NB4 (cell line): Measurements from ENCODE around the gene MYO7A.

Source experiments
- DNase-seq: peaks from one replicate; pipeline ENCODE4 v3.0.0; 2010; ENCODE audit warnings: low read depth
- H3K4me3 ChIP-seq: one replicate; pipeline ENCODE4 v1.5.1; 2011; ENCODE audit warnings: mild to moderate bottlenecking, low read depth, low read length, moderate library complexity
- CTCF ChIP-seq: IDR thresholded peaks from one replicate; pipeline ENCODE4 v1.5.1; 2012; ENCODE audit warnings: low read depth, low read length
- MAX ChIP-seq: IDR thresholded peaks from 2 replicates; pipeline ENCODE4 v1.6.1; 2011; ENCODE audit warnings: low read depth, low read length
- MYC ChIP-seq: IDR thresholded peaks from 2 replicates; pipeline ENCODE4 v1.6.1; 2011; ENCODE audit warnings: low read depth, low read length
- POLR2A ChIP-seq: IDR thresholded peaks from 2 replicates; pipeline ENCODE4 v1.6.1; 2011; ENCODE audit warnings: mild to moderate bottlenecking; ENCODE audit not compliant: insufficient read length; ENCODE audit errors: extremely low read depth

MYO7A gene

GRCh38 chr11:77119531-77119936 lies 8.5 kb upstream of the MYO7A start:
- DNase-seq = no peak
- no peak overlapping the region for H3K4me3 ChIP-seq
- TF ChIP-seq CTCF = no peak
- TF ChIP-seq MAX = no peak
- TF ChIP-seq POLR2A = no peak
- TF ChIP-seq MYC = no peak

DNA sequence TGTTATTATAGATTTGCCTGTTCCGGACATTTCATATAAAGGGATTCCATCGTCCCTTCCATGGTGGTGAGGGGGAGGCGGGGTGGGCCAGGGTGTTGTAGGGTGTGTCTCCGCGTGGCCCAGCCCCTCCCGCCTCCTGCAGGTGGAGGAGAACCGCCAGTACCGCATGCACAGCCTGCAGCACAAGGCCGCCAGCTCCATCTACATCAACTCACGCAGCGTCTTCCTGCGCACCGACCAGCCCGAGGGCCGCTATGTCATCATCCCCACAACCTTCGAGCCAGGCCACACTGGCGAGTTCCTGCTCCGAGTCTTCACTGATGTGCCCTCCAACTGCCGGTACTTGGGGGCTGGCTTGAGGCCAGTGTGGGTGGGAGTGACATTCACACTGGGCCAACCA lies 7.5 kb upstream of the MYO7A start:
- no peak overlapping the region for H3K4me3 ChIP-seq
- TF ChIP-seq MAX (no peak), POLR2A (no peak), CTCF (no peak), MYC (no peak)
- no peak for DNase-seq

DNA sequence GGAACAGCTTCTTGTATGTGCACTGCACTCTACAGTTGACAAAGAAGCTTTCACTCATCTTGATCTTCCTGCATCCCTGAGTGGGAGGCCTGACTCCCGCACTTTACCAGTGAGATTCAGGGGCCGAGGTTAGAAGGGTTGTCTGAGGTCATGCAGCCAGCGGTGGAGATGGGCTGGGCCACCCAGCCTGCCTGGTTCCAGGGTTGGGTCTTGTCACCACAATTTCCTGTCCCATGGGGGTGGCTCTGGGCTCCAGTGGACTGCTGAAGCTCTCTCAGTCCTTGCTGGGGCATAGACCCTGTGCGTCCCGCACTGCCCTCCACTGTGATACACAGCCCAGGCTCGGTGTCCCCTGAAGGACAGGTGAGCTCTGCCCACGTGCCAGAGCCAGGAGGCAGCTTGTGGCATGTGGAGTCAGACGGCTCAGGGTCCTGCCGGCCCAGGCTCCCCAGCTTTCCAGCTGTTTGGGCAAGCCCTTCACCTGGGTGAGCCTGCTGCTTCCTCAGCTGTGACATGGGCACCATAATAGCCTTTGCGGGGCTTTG lies 6.9 kb upstream of the MYO7A start:
- no peak overlapping the region for H3K4me3 ChIP-seq
- TF ChIP-seq POLR2A (no peak), MYC (0 out of 2 replicates have a peak, but pooled peaks have one; percentile 30), MAX (0 out of 2 replicates have a peak, but pooled peaks have one; percentile 4)

DNA sequence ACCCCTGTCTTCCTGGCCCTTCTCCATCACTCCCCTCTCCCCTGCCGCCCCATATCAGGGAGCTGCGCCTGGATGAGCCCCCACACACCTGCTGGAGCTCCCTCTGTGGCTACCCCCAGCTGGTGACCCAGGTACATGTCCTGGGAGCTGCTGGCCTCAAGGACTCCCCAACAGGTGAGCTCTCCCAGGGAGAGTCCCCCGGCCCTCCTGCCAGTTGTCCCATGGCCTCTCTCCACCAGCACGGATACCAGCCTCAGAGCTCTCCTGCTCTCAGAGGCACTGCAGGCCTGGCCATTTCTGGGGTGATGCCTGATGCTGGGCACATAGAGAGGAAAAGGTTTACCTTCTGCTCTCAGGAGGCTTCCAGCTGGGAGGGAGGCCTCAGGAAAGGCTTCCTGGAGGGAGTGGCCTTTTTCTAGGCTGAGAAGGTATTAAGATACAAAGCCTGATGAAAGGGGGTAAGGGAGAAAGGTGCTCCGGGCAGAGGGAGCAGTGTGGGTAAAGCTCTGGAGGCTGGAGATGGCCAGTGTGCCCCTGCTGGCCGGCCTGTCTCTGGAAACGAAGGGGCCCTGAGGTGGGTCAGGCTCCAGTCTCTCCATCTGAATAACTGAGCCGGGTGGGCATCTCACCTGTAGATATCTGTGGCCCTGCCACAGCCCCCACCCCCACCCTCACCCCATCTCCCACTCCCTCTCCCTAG lies 6.0 kb upstream of the MYO7A start:
- H3K4me3 ChIP-seq = no peak overlapping the region
- no peak for TF ChIP-seq POLR2A
- no peak for TF ChIP-seq MAX
- TF ChIP-seq CTCF = no peak
- no peak for TF ChIP-seq MYC
- DNase-seq = no peak

More for the DNA sequence above, 6.9 kb upstream of the MYO7A start:
- DNase-seq = peak; percentile 63

DNA sequence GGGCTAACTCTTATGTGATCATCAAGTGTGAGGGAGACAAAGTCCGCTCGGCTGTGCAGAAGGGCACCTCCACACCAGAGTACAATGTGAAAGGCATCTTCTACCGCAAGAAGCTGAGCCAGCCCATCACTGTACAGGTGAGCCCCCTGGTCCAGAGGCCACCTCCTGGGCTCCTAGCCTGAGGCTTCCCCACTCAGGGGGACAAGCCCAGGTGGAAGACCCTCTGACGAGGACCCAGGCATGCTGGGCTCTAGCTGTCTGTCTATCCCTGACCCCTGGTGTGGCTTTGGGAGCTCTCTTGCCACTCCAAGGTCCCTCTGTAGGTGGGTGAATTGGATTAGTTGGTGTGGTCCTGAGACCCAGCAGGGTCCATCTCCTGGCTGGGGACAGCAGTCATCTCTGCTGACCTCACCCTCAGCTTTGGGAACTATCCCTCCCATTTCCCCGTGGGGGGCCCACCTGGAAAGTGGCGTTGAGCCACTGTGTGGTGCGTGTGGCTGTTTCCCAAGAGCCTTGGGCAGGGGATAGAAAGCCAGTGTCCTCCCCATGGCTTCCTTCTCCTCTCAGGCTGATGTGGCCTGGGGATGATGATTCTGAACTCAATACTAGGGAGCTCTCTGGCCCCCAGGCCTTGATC lies 5.4 kb upstream of the MYO7A start:
- no peak for DNase-seq
- no peak for TF ChIP-seq MAX
- TF ChIP-seq CTCF = no peak
- TF ChIP-seq POLR2A = no peak
- no peak for TF ChIP-seq MYC
- no peak overlapping the region for H3K4me3 ChIP-seq

- TF ChIP-seq POLR2A = no peak
- TF ChIP-seq MYC = no peak
- TF ChIP-seq CTCF = no peak
- no peak for TF ChIP-seq MAX
Observed at GRCh38 chr11:77123591-77123990, 4.5 kb upstream of the MYO7A start.

More at GRCh38 chr11:77123591-77123990, 4.5 kb upstream of the MYO7A start:
- DNase-seq = no peak
- no peak overlapping the region for H3K4me3 ChIP-seq
